Psoas muscle (tissue), 8 donors: ENCODE measurements around the gene AGER. TPM values are rescaled to one million over a fixed set of nuclear protein-coding genes. Genes with fewer than 3 reads are reported as not detected.

Source experiments
- ATAC-seq, 4 donors: fragments of 200-7000 bp; cut with Tn5 transposase; one replicate each; pipeline ENCODE4 v1.9.1; 2020; ENCODE audit warnings: moderate library complexity in 3 of 4, mild to moderate bottlenecking in 2 of 4
- DNase-seq, 2 donors: peaks; one replicate each; pipeline ENCODE4 v3.0.0-alpha.2; 2020
- H3K27ac ChIP-seq: fragments of 200-600 bp; one replicate; pipeline ENCODE4 v1.8.0; 2022
- H3K27me3 ChIP-seq, 3 donors: fragments of 200-600 bp in 1 of 3; one replicate each; pipeline versions ENCODE4 v1.6.1 to v1.8.0; 2013 to 2022; ENCODE audit warnings: low read length in 2 of 3, mild to moderate bottlenecking in 2 of 3, moderate library complexity in 1 of 3; ENCODE audit not compliant: insufficient read depth in 3 of 3
- H3K36me3 ChIP-seq, 2 donors: fragments of 200-600 bp in 1 of 2; one replicate each; pipeline versions ENCODE4 v1.6.1 to v1.8.0; 2013 to 2022; ENCODE audit warnings: low read depth in 1 of 2, mild to moderate bottlenecking in 1 of 2, moderate library complexity in 1 of 2; ENCODE audit not compliant: insufficient read depth in 1 of 2
- H3K4me1 ChIP-seq: fragments of 200-600 bp; one replicate; pipeline ENCODE4 v1.8.0; 2022
- H3K4me3 ChIP-seq: fragments of 200-600 bp; one replicate; pipeline ENCODE4 v1.8.0; 2022; ENCODE audit warnings: mild to moderate bottlenecking
- H3K9me3 ChIP-seq: fragments of 200-600 bp; one replicate; pipeline ENCODE4 v1.8.0; 2022
- CTCF ChIP-seq: fragments of 200-600 bp; IDR thresholded peaks from one replicate; pipeline ENCODE4 v1.8.0; 2022; ENCODE audit warnings: antibody characterized with exemption
- whole genome bisulfite sequencing, 3 donors: extraction: QIAGEN DNeasy Blood & Tissue Kit; methylation state at CpG; one replicate each; pipeline versions ENCODE4 v1.1.6 to v1.1.7; 2013; 5-methylcytosine and 5-hydroxymethylcytosine counted together
- intact Hi-C, 2 donors: fragments of 100-400 bp; cut with DNase I; formaldehyde crosslinking; loops; one replicate each; pipeline versions ENCODE4 v1.11.0 to v1.14.2; 2022
- polyA plus RNA-seq, 3 donors: library from polyadenylated mRNA; stranded (reverse); fragments of 200-250 nt; gene quantifications; one replicate each; pipeline ENCODE4 v1.2.3, GENCODE V29; 2013
- total RNA-seq, 4 donors: library from RNA; stranded (reverse); fragmentation: NEBNext Ultra II Directional in 2 of 4; extraction: Animal tissue kit (Norgen Biotek cat#: 25700) in 2 of 4; gene quantifications; one replicate each; pipeline versions ENCODE4 v1.2.1 to v1.2.4, GENCODE V29; 2021 to 2023
- donor health status: healthy with polysubstance abuse.
- donor health status: DM: no; HTN: no; CAD: no; lungs with moderate emphysema.
- donor health status: Bipolar disorder and iron deficiency.
- donor health status: healthy.
- donor health status: DM: yes; HTN: yes; CAD: no.
- donor health status: DM: no; HTN: no; CAD: no.
- donor health status: DM: no; HTN: no; CAD: no.
- donor health status: DM: yes; HTN: yes; CAD: no.

The AGER gene
- total and polyA plus RNA-seq, 7 donors, result 0.79 to 2.0 (median 1.2) TPM

DNA sequence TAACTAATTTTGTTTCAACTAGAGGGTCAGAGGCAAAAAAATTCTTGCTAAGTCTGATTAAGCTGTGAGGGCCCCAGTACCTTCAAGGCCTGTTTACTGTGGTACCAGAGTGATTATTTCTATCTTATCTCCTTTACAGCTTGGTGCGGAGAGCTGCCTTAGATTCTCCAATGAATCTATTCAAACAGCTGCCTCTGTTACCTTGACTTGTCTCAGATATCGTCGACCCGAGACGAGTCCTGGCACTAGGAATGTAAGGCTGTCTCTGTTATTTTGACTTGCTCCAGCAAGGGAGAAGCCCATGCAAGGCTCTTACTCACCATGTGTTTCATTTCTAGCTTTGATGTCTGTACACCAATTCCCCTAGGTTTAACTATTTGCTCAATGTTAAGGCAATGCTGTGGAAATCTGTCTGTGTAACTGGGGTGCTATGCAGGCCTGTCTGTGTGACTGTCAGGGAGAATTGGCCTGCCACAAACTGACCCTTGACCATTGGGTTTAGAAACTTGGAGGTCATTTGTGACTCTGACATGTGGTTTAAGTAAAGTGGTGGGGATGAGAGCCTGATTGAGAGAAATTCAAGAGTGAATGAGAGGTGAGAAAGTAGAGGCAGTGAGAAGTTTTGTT is 43.5 kb downstream of the AGER start:
- H3K36me3 ChIP-seq, result no peaks in the 10 kb centered on the region
- H3K27ac ChIP-seq, result no peak overlapping the region
- DNase-seq, result no peak
- TF ChIP-seq CTCF, result no peak
- H3K27me3 ChIP-seq, result peaks cover 0 to 5% (median 2%) of the 10 kb centered on the region in 3 donors
- no peak overlapping the region for H3K4me3 ChIP-seq
- H3K9me3 ChIP-seq, result no peaks in the 10 kb centered on the region
- intact Hi-C loops, result no loop called here
- H3K4me1 ChIP-seq, result no peaks in the 10 kb centered on the region
- ATAC-seq, result no peak
- 54 to 59% (median 58%) methylated on average over 5 of the region's 5 CpGs for WGBS, 3 donors

GRCh38 chr6:32139590-32139989 is 44.5 kb downstream of the AGER start:
- WGBS, 3 donors, result 48 to 53% (median 50%) methylated on average over 5 of the region's 5 CpGs
- intact Hi-C loops, result no loop called here
- no peaks in the 10 kb centered on the region for H3K9me3 ChIP-seq
- H3K4me1 ChIP-seq, result no peaks in the 10 kb centered on the region
- H3K27me3 ChIP-seq, result peaks cover 0 to 5% (median 2%) of the 10 kb centered on the region in 3 donors
- ATAC-seq, result no peak
- no peak for DNase-seq
- TF ChIP-seq CTCF, result no peak
- H3K4me3 ChIP-seq, result no peak overlapping the region
- no peak overlapping the region for H3K27ac ChIP-seq
- no peaks in the 10 kb centered on the region for H3K36me3 ChIP-seq

GRCh38 chr6:32137454-32137853 is 46.6 kb downstream of the AGER start:
- Histone ChIP-seq H3K27me3 (peaks cover 0 to 5% (median 2%) of the 10 kb centered on the region in 3 donors), H3K4me1 (no peaks in the 10 kb centered on the region), H3K4me3 (no peak overlapping the region), H3K36me3 (no peaks in the 10 kb centered on the region), H3K9me3 (no peaks in the 10 kb centered on the region), H3K27ac (no peak overlapping the region)
- DNase-seq (no peak), ATAC-seq (no peak)
- TF ChIP-seq CTCF, result no peak
- intact Hi-C loops, result no loop called here

- Histone ChIP-seq H3K27ac (no peak overlapping the region), H3K36me3 (no peaks in the 10 kb centered on the region), H3K4me3 (no peak overlapping the region), H3K4me1 (peaks cover 8% of the 10 kb centered on the region), H3K27me3 (no peaks in the 10 kb centered on the region), H3K9me3 (no peaks in the 10 kb centered on the region)
- WGBS, 3 donors, result 73 to 79% (median 78%) methylated on average over 4 of the region's 4 CpGs
- DNase-seq (no peak), ATAC-seq (no peak)
- no peak for TF ChIP-seq CTCF
- intact Hi-C loops, result no loop called here
These were observed 50.3 kb downstream of the AGER start for GRCh38 chr6:32133786-32134185.

DNA sequence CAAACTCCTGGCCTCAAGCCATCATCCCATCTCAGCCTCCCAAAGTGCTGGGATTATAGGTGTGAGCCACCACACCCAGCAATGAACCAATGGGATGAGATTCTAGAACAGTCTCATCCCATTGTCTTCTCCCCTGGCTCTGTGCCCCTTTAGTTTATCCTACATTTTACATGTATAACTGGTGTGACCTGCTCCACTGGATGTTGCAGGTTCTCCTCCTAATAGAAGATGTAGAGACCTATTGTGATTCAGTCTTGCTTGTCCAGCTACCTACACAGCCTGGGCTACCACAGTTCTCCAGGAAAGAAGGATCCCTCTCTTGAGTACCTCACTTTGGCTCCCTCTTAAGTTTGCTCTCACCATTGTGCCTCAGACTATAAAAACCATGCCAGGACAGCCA is 51.9 kb downstream of the AGER start:
- no peaks in the 10 kb centered on the region for H3K9me3 ChIP-seq
- TF ChIP-seq CTCF, result no peak
- H3K27me3 ChIP-seq, result no peaks in the 10 kb centered on the region
- intact Hi-C loops, result no loop called here
- peaks cover 0 to 2% of the 10 kb centered on the region in 2 donors for H3K36me3 ChIP-seq
- H3K27ac ChIP-seq, result no peak overlapping the region
- H3K4me1 ChIP-seq, result peaks cover 17% of the 10 kb centered on the region
- ATAC-seq, result no peak
- no peak overlapping the region for H3K4me3 ChIP-seq
- DNase-seq, result no peak
